Hepatic stellate cell (primary cell): ENCODE results near the gene HES2.
"Not testable (repeated sequence)": the region's sequence is repeated elsewhere in the genome, so short reads cannot be mapped to it uniquely, and the experiment has no call there.

Source experiments
- DNase-seq: peaks from one replicate; pipeline ENCODE4 v3.0.0; 2011; ENCODE audit warnings: low spot score

The HES2 gene

GRCh38 chr1:6436277-6436676 lies 16.6 kb upstream of the HES2 start:
- DNase-seq, result not testable (repeated sequence)

DNA sequence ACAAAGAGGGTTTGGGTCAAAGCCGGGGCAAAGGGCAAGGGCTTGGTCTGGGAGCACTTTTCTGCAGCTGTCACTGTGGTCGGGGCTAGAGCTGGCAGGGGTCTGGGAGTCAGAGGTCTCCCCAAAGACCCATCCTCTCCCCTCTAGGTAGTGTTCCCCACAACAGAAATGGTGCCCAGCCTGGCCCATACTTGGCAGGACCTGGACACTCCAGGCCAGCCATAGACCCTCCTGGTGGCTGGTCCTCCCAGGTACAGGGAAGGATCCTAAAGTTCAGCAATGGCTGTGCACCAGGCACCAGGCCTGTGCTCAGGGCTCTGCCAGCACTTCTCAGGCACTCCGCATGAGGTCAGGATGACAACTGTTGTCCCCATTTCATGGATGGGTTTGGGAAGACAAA lies 15.8 kb upstream of the HES2 start:
- no peak for DNase-seq

GRCh38 chr1:6435129-6435528 lies 15.4 kb upstream of the HES2 start:
- no peak for DNase-seq

GRCh38 chr1:6434186-6434585 lies 14.5 kb upstream of the HES2 start:
- DNase-seq, result no peak

GRCh38 chr1:6431645-6432579 lies 12.2 kb upstream of the HES2 start:
- not testable (repeated sequence) for DNase-seq

DNA sequence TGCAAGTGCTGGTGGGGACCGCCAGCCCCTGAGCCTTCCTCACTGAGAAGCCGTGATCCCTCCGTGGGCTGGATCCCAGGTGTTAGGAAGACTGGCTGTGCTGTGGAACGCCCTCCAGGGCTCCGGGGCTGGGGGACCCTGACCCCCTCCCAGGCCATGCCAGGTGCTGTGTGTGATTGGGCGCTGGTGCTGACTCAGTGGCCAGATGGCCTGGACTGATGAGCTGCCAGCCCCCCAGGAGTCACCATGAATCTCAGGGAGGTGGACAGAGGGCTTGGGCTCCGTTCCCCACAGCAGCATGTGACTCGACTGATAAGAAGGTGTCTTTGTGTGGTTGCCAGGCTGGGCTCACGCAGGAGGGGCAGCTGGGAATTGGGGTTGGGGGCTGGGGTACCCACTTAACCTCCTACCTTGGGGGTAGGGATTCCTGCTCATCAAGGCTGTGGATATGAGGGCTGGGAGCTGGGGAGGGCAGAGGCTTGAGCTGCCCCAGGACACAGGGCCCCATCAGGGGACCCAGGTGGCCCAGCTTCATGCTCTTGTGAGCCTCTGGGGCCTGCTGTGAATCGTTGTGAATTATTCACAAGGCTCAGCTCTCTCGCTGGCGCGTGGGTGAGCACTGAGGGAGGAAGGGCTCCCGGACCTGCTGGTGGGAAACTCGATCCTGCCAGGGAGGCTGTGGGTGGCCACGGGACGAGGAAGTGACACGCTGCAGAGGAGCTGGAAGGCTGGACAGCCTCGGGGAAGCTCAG lies 10.1 kb upstream of the HES2 start:
- not testable (repeated sequence) for DNase-seq

GRCh38 chr1:6428453-6428852 lies 8.7 kb upstream of the HES2 start:
- not testable (repeated sequence) for DNase-seq

GRCh38 chr1:6427441-6428390 lies 8.0 kb upstream of the HES2 start:
- no peak for DNase-seq

DNA sequence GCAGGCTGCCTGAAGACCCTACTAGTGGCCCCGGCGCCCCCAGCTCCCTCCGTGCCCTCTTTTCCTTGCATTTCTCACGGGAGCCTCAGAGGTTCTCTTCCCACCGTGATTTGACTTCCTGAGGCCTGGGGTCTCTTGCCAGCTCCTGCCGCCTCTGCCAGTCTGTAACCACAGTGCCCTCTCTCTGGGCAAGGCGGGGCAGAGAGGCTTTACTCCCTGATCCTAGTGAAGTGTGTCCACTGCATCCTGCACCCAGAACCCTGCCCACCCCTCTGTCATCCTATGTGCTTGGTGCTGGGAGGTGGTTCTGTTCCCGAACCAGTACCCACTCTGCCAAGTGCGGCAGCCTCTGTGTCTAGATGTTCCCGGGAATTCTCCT lies 7.2 kb upstream of the HES2 start:
- DNase-seq, result no peak

- DNase-seq, result no peak
Observed at GRCh38 chr1:6426277-6426971, 6.7 kb upstream of the HES2 start.

DNA sequence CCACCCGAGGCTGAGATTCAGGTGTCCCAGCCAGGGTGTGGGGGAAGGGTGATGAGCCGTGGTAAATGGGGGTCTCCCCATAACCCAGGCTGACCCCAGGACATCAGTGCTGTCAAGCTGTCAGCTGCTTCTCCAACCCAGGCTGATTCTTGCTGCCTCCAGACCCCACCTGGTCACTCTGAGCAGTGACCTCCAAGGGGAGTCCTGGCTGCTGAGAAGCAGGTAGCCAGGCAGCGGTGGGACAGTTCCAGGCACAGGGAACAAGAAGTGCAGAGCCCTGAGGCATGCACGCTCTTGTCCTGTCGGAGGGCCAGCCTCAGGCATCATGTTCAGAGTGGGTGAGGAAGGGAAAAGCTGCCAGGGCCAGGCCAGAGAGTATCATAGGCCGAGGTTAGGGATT lies 5.9 kb upstream of the HES2 start:
- DNase-seq, result no peak

DNA sequence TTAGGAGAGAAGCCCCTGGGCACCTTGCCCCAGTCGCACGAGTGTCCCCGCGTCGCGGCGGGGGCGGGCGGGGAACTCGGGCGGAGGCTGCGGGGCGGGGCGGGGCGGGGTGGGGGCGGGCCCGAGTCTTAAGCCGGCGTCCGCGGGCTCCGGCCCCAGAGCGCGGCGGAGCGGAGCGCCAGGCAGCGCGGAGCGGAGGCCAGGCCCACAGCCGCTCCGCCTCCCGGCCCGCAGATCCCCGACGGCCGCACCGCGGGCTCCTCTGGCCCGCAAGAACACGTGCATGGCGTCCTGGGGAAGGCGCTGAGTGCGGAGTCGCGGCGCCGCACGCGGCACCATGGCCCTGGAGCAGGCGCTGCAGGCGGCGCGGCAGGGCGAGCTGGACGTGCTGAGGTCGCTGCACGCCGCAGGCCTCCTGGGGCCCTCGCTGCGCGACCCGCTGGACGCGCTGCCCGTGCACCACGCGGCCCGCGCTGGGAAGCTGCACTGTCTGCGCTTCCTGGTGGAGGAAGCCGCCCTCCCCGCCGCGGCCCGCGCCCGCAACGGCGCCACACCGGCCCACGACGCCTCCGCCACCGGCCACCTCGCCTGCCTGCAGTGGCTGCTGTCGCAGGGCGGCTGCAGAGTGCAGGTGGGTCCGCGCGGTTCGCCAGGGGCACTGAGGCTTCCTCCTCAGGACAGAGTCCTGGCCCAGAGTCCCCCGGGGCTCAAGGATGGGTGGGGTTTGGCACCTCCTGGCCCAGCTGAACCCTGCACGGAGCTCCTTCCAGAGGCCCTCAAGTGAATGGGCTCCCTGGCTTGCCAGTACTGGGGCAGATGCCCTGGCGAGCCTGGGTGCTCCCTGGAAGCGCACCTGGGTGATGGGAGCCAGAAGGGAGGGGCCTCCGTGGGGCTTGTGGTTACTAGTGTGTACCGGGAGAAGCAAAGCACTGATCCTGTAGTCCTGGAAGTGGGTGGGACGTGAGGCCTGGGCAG lies 5.2 kb upstream of the HES2 start, which contains the start of gene ESPN:
ESPN (plus strand) TSS at position 158 of the 975 bp plus-strand sequence; CDS start at position 338, 180 bp downstream.
- no peak for DNase-seq

GRCh38 chr1:6424000-6424565 lies 4.4 kb upstream of the HES2 start:
- DNase-seq, result no peak

DNA sequence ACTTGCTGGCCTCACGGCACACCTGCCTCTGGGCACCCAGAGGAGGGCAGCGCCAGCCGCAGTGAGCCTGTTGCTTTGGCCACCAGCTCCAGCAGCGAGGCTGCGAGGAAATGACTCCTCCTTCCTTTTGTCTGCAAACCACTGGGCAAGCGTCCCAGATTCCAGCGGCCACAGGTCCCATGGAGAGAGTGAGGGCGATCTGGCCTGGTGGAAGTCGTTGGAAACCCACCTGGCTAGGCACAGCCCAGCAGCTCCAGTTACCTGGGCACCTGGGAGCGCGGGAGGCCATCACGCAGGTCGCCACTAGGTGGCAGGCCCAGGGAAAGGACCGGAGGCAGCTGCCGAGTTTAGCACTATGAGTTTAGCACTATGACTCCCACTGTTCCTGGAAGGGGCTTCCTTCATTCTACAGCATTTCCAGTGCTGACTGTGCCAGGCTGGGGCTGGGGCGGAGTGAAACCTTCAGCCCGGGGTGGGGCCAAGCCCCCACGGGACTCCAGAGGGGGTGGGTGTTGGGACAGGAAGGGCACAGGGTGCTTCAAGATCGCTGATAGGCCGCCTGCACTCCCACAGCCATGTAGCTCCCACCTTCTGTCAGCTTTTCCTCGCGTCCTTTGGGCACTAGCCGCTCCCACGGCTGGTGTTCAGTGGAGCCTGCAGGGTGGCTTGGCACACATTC lies 3.7 kb upstream of the HES2 start:
- no peak for DNase-seq

DNA sequence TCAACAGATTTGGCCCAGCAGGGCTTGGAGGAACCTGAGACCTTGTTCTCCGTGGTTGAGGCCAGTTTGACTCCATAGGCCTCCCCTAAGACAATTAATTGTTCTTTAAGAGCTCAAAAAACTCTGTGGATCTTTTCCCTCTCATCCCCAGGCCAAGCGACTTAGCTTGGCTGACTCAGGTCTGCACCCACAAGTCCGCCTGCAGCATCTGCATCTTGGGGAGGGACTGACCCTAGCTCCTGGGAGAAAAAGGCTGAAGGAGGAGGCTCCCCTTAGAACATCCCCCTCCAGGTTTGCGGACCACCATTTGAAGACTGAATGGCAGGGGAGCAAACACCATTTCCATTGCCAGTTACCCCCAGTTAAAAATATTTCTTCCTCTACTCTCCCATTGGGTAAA lies 1.5 kb upstream of the HES2 start:
- DNase-seq, result no peak

GRCh38 chr1:6420454-6421042 lies 829 bp upstream of the HES2 start:
- DNase-seq, result no peak

- DNase-seq, result no peak
Observed at GRCh38 chr1:6419397-6419803, 319 bp downstream of the HES2 start.

GRCh38 chr1:6418668-6419396 lies 887 bp downstream of the HES2 start:
- no peak for DNase-seq
